ENCODE data around the gene TSACC.

Gene TSACC

DNA sequence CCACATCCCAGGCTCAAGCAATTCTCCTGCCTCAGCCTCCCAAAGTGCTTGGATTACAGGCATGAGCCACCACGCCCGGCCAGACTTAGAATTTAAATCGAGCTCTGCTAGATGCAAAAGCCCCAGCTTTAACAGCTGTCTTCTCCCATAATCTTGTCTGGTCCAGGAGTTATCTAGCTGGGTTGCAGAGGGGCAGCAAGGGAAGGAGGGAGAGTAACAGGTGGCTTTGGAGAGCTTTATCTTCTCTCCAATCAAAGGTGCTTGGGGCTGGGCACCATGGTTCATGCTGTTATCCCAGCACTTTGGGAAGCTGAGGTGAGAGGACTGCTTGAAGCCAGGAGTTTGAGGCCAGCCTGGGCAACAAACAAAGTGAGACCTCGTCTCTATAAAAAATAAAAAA, 34.5 kb downstream of the TSACC start:
- no peak overlapping the region for H3K14ac ChIP-seq (ENCODE audit: low read length)
- H2BK5ac ChIP-seq (ENCODE audit: low read length): no peak overlapping the region
- no peak overlapping the region for H3K23ac ChIP-seq (ENCODE audit: low read depth, low read length, poor library complexity)
- H3K27me3 ChIP-seq (ENCODE audit: control insufficient read depth in 3 of 3, insufficient read depth in 3 of 3, low read depth in 1 of 3, low read length in 3 of 3): peaks cover 4 to 66% (median 34%) of the 10 kb centered on the region in 3 experiments
- H3K79me1 ChIP-seq (ENCODE audit: low read depth, low read length): no peaks in the 10 kb centered on the region
- H4K8ac ChIP-seq (ENCODE audit: low read depth, low read length): no peak overlapping the region
- H2BK15ac ChIP-seq (ENCODE audit: low read length): no peak overlapping the region
- H2AK5ac ChIP-seq (ENCODE audit: low read depth, low read length): no peak overlapping the region
- no peak overlapping the region for H3K27ac ChIP-seq (replicated peaks; ENCODE audit: low read length)
- no peak overlapping the region for H2BK12ac ChIP-seq (ENCODE audit: low read length)
- H3K4ac ChIP-seq (ENCODE audit: low read length): no peak overlapping the region
- no peak overlapping the region for H3K18ac ChIP-seq (ENCODE audit: low read length)
- no peak overlapping the region for H2AFZ ChIP-seq (ENCODE audit: low read length)
- DNase-seq (ENCODE audit: low spot score): no peak
- no peaks in the 10 kb centered on the region for H3K9me3 ChIP-seq (replicated peaks in 1 of 2; ENCODE audit: control insufficient read depth in 2 of 2, insufficient read depth in 1 of 2, low read depth in 1 of 2, low read length in 2 of 2)
- no peak overlapping the region for H3K4me2 ChIP-seq (ENCODE audit: insufficient read depth, low read length, poor library complexity, severe bottlenecking)
- no peak overlapping the region for H4K91ac ChIP-seq (ENCODE audit: low read depth, low read length, poor library complexity)
- WGBS, 2 donors (ENCODE audit: extremely low coverage in 2 of 2, insufficient read length in 2 of 2, insufficient replicate concordance in 1 of 2): no CpG with 5 or more reads among the region's 4 CpGs
- peaks cover 3 to 4% of the 10 kb centered on the region in 2 donors for H3K4me1 ChIP-seq (ENCODE audit: control insufficient read depth in 2 of 2, insufficient read depth in 1 of 2, low read depth in 1 of 2, low read length in 2 of 2)
- H2BK120ac ChIP-seq (ENCODE audit: low read depth, low read length): no peak overlapping the region
- no peak overlapping the region for H3K4me3 ChIP-seq (ENCODE audit: low read length in 2 of 2)
- H3K9ac ChIP-seq (ENCODE audit: low read depth, low read length, poor library complexity): no peak overlapping the region
- H3K36me3 ChIP-seq (replicated peaks in 1 of 2; ENCODE audit: control insufficient read depth in 2 of 2, insufficient read depth in 2 of 2, low read length in 2 of 2): no peaks in the 10 kb centered on the region

DNA sequence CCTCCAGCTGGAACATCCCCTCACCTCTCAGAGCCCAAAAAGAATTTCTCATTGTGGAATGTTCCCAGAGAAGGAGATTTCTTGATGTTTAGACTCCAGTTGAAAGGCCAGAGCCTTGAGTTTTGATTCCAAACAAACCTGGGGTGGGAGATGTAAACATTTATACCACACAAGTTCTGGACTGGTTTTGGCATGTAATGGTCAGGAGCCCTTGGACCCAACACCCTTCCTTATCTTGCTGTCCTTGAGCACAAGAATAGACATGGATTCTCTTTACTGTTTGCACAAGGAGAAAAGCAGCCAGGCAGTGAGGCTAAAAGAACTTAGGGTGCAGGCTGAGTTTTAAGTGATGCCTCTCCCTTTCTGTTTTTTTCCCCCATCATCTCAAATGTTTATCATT, 35.2 kb downstream of the TSACC start:
- Histone ChIP-seq H3K79me1 (ENCODE audit: low read depth, low read length) (no peaks in the 10 kb centered on the region), H3K4me2 (ENCODE audit: insufficient read depth, low read length, poor library complexity, severe bottlenecking) (no peak overlapping the region), H2AFZ (ENCODE audit: low read length) (no peak overlapping the region), H3K4me1 (ENCODE audit: control insufficient read depth in 2 of 2, insufficient read depth in 1 of 2, low read depth in 1 of 2, low read length in 2 of 2) (peaks cover 3 to 4% of the 10 kb centered on the region in 2 donors), H4K8ac (ENCODE audit: low read depth, low read length) (no peak overlapping the region), H3K4ac (ENCODE audit: low read length) (no peak overlapping the region), H3K27me3 (ENCODE audit: control insufficient read depth in 3 of 3, insufficient read depth in 3 of 3, low read depth in 1 of 3, low read length in 3 of 3) (peaks cover 4 to 59% (median 34%) of the 10 kb centered on the region in 3 experiments), H3K14ac (ENCODE audit: low read length) (no peak overlapping the region), H3K36me3 (replicated peaks in 1 of 2; ENCODE audit: control insufficient read depth in 2 of 2, insufficient read depth in 2 of 2, low read length in 2 of 2) (no peaks in the 10 kb centered on the region), H2BK120ac (ENCODE audit: low read depth, low read length) (no peak overlapping the region), H3K23ac (ENCODE audit: low read depth, low read length, poor library complexity) (no peak overlapping the region), H2BK12ac (ENCODE audit: low read length) (no peak overlapping the region), H3K9me3 (replicated peaks in 1 of 2; ENCODE audit: control insufficient read depth in 2 of 2, insufficient read depth in 1 of 2, low read depth in 1 of 2, low read length in 2 of 2) (no peaks in the 10 kb centered on the region), H2AK5ac (ENCODE audit: low read depth, low read length) (no peak overlapping the region), H4K91ac (ENCODE audit: low read depth, low read length, poor library complexity) (no peak overlapping the region), H3K18ac (ENCODE audit: low read length) (no peak overlapping the region), H3K4me3 (ENCODE audit: low read length in 2 of 2) (no peak overlapping the region), H2BK15ac (ENCODE audit: low read length) (no peak overlapping the region), H3K27ac (replicated peaks; ENCODE audit: low read length) (no peak overlapping the region), H3K9ac (ENCODE audit: low read depth, low read length, poor library complexity) (no peak overlapping the region), H2BK5ac (ENCODE audit: low read length) (no peak overlapping the region)
- DNase-seq (ENCODE audit: low spot score): no peak

DNA sequence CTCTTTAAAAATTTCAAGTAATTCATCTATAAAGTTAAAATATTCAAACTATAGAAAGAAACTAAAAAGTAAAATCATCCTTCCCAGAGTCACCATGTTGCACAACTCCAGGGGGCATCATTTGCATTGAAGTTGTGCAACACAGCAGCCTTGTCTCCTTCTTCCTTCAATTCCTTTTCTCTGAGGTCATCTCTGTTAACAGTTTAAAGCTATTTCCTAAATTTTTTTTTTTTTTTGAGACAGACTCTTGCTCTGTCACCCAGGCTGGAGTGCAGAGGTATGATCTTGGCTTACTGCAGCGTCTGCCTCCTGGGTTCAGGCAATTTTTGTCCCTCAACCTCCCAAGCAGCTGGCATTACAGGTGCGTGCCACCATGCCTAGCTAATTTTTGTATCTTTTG, 37.8 kb downstream of the TSACC start:
- no peak overlapping the region for H3K9ac ChIP-seq (ENCODE audit: low read depth, low read length, poor library complexity)
- DNase-seq (ENCODE audit: low spot score): no peak
- no peak overlapping the region for H2BK5ac ChIP-seq (ENCODE audit: low read length)
- peaks cover 0 to 49% (median 18%) of the 10 kb centered on the region in 3 experiments for H3K27me3 ChIP-seq (ENCODE audit: control insufficient read depth in 3 of 3, insufficient read depth in 3 of 3, low read depth in 1 of 3, low read length in 3 of 3)
- no peaks in the 10 kb centered on the region for H3K79me1 ChIP-seq (ENCODE audit: low read depth, low read length)
- WGBS, 2 donors (ENCODE audit: extremely low coverage in 2 of 2, insufficient read length in 2 of 2, insufficient replicate concordance in 1 of 2): no CpG with 5 or more reads among the region's 2 CpGs
- H4K91ac ChIP-seq (ENCODE audit: low read depth, low read length, poor library complexity): no peak overlapping the region
- H3K4me1 ChIP-seq (ENCODE audit: control insufficient read depth in 2 of 2, insufficient read depth in 1 of 2, low read depth in 1 of 2, low read length in 2 of 2): peaks cover 0 to 2% of the 10 kb centered on the region in 2 donors
- H3K18ac ChIP-seq (ENCODE audit: low read length): no peak overlapping the region
- no peak overlapping the region for H3K4ac ChIP-seq (ENCODE audit: low read length)
- no peak overlapping the region for H2BK15ac ChIP-seq (ENCODE audit: low read length)
- no peak overlapping the region for H3K4me2 ChIP-seq (ENCODE audit: insufficient read depth, low read length, poor library complexity, severe bottlenecking)
- no peak overlapping the region for H2BK120ac ChIP-seq (ENCODE audit: low read depth, low read length)
- no peak overlapping the region for H2AK5ac ChIP-seq (ENCODE audit: low read depth, low read length)
- H3K14ac ChIP-seq (ENCODE audit: low read length): no peak overlapping the region
- no peaks in the 10 kb centered on the region for H3K9me3 ChIP-seq (replicated peaks in 1 of 2; ENCODE audit: control insufficient read depth in 2 of 2, insufficient read depth in 1 of 2, low read depth in 1 of 2, low read length in 2 of 2)
- H2BK12ac ChIP-seq (ENCODE audit: low read length): no peak overlapping the region
- H3K23ac ChIP-seq (ENCODE audit: low read depth, low read length, poor library complexity): no peak overlapping the region
- H3K27ac ChIP-seq (replicated peaks; ENCODE audit: low read length): no peak overlapping the region
- H4K8ac ChIP-seq (ENCODE audit: low read depth, low read length): no peak overlapping the region
- H2AFZ ChIP-seq (ENCODE audit: low read length): no peak overlapping the region
- H3K4me3 ChIP-seq (ENCODE audit: low read length in 2 of 2): no peak overlapping the region
- no peaks in the 10 kb centered on the region for H3K36me3 ChIP-seq (replicated peaks in 1 of 2; ENCODE audit: control insufficient read depth in 2 of 2, insufficient read depth in 2 of 2, low read length in 2 of 2)

DNA sequence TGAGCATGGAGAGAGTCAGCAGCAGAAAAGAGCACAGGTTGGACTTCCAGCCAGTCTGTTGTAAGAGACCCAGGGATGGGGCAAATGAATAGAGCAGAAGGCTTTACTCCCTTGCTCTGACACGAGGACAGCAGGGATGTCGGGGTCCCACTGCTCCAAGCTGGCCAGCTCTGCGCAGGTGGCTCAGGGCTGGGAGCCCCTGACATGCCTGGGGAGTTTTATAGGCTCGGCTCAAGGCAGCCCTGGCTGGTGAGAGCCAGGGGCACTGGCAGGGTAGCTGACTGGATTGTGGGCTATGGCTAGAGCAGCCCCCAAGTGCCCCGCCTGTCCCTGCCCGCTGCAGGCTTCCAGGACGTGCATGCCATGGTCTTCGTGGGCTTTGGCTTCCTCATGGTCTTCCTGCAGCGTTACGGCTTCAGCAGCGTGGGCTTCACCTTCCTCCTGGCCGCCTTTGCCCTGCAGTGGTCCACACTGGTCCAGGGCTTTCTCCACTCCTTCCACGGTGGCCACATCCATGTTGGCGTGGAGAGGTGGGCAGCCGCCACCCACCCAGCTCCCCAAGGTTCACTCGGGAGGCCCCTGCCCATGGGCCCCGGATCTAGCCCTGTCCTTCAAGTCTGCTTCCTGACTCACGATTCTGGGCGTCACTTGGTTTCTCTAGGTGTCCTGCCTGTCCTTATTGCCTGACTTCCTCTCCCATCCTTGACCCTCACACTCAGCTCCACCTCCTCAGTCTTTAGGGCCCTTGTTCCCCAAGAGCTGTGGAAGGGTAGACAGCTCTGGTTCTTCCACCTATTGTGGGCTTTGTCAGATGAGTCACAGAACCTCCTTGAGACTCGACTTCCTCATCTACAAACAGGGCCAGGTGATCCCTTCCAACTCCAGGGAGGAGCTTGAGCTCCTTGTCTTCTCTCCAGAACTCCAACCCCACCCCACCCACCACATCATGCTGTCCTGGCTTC, 38.9 kb downstream of the TSACC start:
- Histone ChIP-seq H3K79me1 (ENCODE audit: low read depth, low read length) (no peaks in the 10 kb centered on the region), H3K9ac (ENCODE audit: low read depth, low read length, poor library complexity) (no peak overlapping the region), H3K4ac (ENCODE audit: low read length) (no peak overlapping the region), H2AFZ (ENCODE audit: low read length) (no peak overlapping the region), H2BK12ac (ENCODE audit: low read length) (no peak overlapping the region), H3K36me3 (replicated peaks in 1 of 2; ENCODE audit: control insufficient read depth in 2 of 2, insufficient read depth in 2 of 2, low read length in 2 of 2) (no peaks in the 10 kb centered on the region), H2AK5ac (ENCODE audit: low read depth, low read length) (peak overlapping the region; percentile 5), H2BK15ac (ENCODE audit: low read length) (no peak overlapping the region), H3K18ac (ENCODE audit: low read length) (peak overlapping the region; percentile 78), H3K23ac (ENCODE audit: low read depth, low read length, poor library complexity) (no peak overlapping the region), H4K91ac (ENCODE audit: low read depth, low read length, poor library complexity) (no peak overlapping the region), H3K4me1 (ENCODE audit: control insufficient read depth in 2 of 2, insufficient read depth in 1 of 2, low read depth in 1 of 2, low read length in 2 of 2) (peaks cover 0 to 2% of the 10 kb centered on the region in 2 donors), H3K4me2 (ENCODE audit: insufficient read depth, low read length, poor library complexity, severe bottlenecking) (no peak overlapping the region), H3K14ac (ENCODE audit: low read length) (no peak overlapping the region), H3K9me3 (replicated peaks in 1 of 2; ENCODE audit: control insufficient read depth in 2 of 2, insufficient read depth in 1 of 2, low read depth in 1 of 2, low read length in 2 of 2) (no peaks in the 10 kb centered on the region), H3K4me3 (ENCODE audit: low read length in 2 of 2) (no peak overlapping the region), H2BK120ac (ENCODE audit: low read depth, low read length) (no peak overlapping the region), H3K27me3 (ENCODE audit: control insufficient read depth in 3 of 3, insufficient read depth in 3 of 3, low read depth in 1 of 3, low read length in 3 of 3) (peaks cover 0 to 53% (median 15%) of the 10 kb centered on the region in 3 experiments), H4K8ac (ENCODE audit: low read depth, low read length) (no peak overlapping the region), H3K27ac (replicated peaks; ENCODE audit: low read length) (no peak overlapping the region), H2BK5ac (ENCODE audit: low read length) (no peak overlapping the region)
- WGBS, 2 donors (ENCODE audit: extremely low coverage in 2 of 2, insufficient read length in 2 of 2, insufficient replicate concordance in 1 of 2): no CpG with 5 or more reads among the region's 20 CpGs
- DNase-seq (ENCODE audit: low spot score): no peak
